ENCODE results near the gene AKAP10.
"Not testable (repeated sequence)": the region's sequence is repeated elsewhere in the genome, so short reads cannot be mapped to it uniquely, and the experiment has no call there.

Gene AKAP10

GRCh38 chr17:19977293-19978208 is at the start of gene AKAP10:
Gene AKAP10 (minus strand): TSS chr17:19977828. CDS start chr17:19977679, 149 bp downstream.
- peak; percentile 92 for DNase-seq

- DNase-seq: no peak
Observed at GRCh38 chr17:20026960-20027359, 49.3 kb upstream of the AKAP10 start.

- no peak for DNase-seq
Observed at GRCh38 chr17:20022701-20023100, 45.1 kb upstream of the AKAP10 start.

- not testable (repeated sequence) for DNase-seq
Observed at GRCh38 chr17:20016475-20016992, 38.9 kb upstream of the AKAP10 start.

GRCh38 chr17:20012017-20012536 is 34.4 kb upstream of the AKAP10 start:
- DNase-seq: peak; percentile 20

- peak; percentile 65 for DNase-seq
Observed at GRCh38 chr17:20010936-20011335, 33.3 kb upstream of the AKAP10 start.

GRCh38 chr17:20010099-20010863 is 32.7 kb upstream of the AKAP10 start:
- DNase-seq: peak; percentile 99

GRCh38 chr17:20009302-20010098 is 31.9 kb upstream of the AKAP10 start, which contains the start of gene SPECC1:
Gene SPECC1 (plus strand): TSS chr17:20009359. CDS start chr17:20096652, 87,293 bp downstream.
- peak; percentile 84 for DNase-seq

GRCh38 chr17:20009052-20009301 is 31.3 kb upstream of the AKAP10 start:
- no peak for DNase-seq

- DNase-seq: peak; percentile 12
Observed at GRCh38 chr17:20008242-20009051, 30.8 kb upstream of the AKAP10 start.

- DNase-seq: no peak
Observed at GRCh38 chr17:19996502-19996901, 18.9 kb upstream of the AKAP10 start.

GRCh38 chr17:19996086-19996485 is 18.5 kb upstream of the AKAP10 start:
- no peak for DNase-seq

- peak; percentile 90 for DNase-seq
Observed at GRCh38 chr17:19992803-19993713, 15.4 kb upstream of the AKAP10 start.

- DNase-seq: no peak
Observed at GRCh38 chr17:19991252-19991885, 13.7 kb upstream of the AKAP10 start.

GRCh38 chr17:19987897-19988296 is 10.3 kb upstream of the AKAP10 start:
- no peak for DNase-seq

- no peak for DNase-seq
Observed at GRCh38 chr17:19986941-19987861, 9.6 kb upstream of the AKAP10 start.

- no peak for DNase-seq
Observed at GRCh38 chr17:19979917-19980770, 2.5 kb upstream of the AKAP10 start.

- DNase-seq: no peak
Observed at GRCh38 chr17:19978805-19979211, 1.2 kb upstream of the AKAP10 start.

Measured in hematopoietic multipotent progenitor cell treated with erythropoietin and hydrocortisone succinate and interleukin-3 and kit ligand, for 8 days (in vitro differentiated cells).